Transverse colon (tissue), 3 donors: Measurements from ENCODE around the gene RERE.
A peak's percentile ranks its signal among the peaks of the same experiment; 100 is the strongest.

ENCODE experiments used
- CTCF ChIP-seq, 5 experiments: fragments of 200-600 bp in 3 of 5; fragments of 450-650 bp in 2 of 5; sonication (generic) in 3 of 5; IDR thresholded peaks; 1 replicate in 2 of 5; 2 replicates in 3 of 5; pipeline ENCODE4 v1.5.1; 2016 to 2017; ENCODE audit warnings: antibody characterized with exemption in 5 of 5, inconsistent platforms in 3 of 5, mild to moderate bottlenecking in 2 of 5, moderate library complexity in 1 of 5
- EP300 ChIP-seq: sonication (generic); formaldehyde crosslinking; IDR thresholded peaks from one replicate; pipeline ENCODE4 v1.6.1; 2017; ENCODE audit warnings: antibody characterized with exemption, low read depth
- POLR2A ChIP-seq: fragments of 450-650 bp; IDR thresholded peaks from one replicate; pipeline ENCODE4 v1.6.1; 2016; ENCODE audit warnings: antibody characterized with exemption, mild to moderate bottlenecking, moderate library complexity

- TF ChIP-seq CTCF (IDR thresholded peaks at IDR 0.05) = peak in 3 of 5 experiments; percentile 18 to 21 (median 19)
- no peak for TF ChIP-seq POLR2A
- no peak for TF ChIP-seq EP300
These were observed 246.0 kb downstream of the RERE start for GRCh38 chr1:8571200-8571984.
